HG02943 (cell line): ENCODE results near the gene RND2.
"Not testable (repeated sequence)": the region's sequence is repeated elsewhere in the genome, so short reads cannot be mapped to it uniquely, and the experiment has no call there.

ENCODE experiments used
- ATAC-seq: cut with Tn5 transposase; IDR thresholded peaks from one replicate; pipeline ENCODE4 v1.9.1; 2021; ENCODE audit warnings: mild to moderate bottlenecking, low read depth, moderate library complexity; ENCODE audit not compliant: unreplicated experiment

The RND2 gene

DNA sequence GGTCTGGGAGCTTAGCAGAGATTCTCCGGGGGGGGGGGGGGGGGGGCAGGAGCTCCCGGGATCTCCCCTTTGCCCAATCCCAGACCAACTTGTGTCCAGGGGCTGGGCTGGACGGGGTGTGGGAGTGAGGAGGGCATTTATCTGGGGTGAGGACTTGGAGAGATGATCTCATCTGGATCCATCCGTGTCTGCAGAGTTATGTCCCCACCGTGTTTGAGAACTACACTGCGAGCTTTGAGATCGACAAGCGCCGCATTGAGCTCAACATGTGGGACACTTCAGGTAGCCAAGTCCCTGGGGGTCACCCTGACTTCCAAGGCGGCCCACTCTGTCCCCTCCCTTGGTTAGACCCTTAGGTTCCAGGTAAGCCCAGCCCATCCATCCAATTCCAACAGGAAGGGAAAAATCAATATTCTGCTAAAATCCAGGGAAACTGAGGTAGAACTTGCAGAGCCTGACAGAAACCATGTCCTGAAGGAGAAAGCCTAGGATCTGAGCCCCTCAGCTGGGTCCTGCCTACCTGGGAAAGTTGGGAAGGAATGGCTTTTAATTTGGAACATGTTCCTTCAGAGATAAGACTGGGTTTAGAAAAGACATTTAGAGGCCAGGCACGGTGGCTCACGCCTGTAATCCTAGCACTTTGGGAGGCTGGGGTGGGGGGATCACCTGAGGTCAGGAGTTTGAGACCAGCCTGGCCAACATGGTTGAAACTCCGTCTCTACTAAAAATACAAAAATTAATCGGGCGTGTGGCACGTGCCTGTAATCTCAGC, 921 bp downstream of the RND2 start:
- ATAC-seq: no peak

DNA sequence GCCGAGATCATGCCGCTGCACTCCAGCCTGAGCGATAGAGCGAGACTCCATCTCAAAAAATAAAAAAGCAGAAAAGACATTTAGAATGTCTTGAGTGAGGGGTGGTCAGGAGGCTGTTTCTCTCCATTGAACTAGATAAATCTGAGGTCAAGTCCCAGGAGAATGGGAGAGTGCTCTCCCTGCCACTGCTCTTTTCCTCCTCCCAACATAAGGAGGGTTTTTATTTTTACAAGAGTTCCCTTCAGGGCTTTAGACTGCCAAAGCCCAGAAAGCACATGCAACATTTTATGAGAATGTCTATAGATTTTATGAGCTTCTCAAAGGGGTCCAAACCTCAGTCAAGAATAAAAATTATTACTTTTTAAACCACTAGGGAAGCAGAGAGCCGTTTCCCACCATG, 1.6 kb downstream of the RND2 start:
- no peak for ATAC-seq

DNA sequence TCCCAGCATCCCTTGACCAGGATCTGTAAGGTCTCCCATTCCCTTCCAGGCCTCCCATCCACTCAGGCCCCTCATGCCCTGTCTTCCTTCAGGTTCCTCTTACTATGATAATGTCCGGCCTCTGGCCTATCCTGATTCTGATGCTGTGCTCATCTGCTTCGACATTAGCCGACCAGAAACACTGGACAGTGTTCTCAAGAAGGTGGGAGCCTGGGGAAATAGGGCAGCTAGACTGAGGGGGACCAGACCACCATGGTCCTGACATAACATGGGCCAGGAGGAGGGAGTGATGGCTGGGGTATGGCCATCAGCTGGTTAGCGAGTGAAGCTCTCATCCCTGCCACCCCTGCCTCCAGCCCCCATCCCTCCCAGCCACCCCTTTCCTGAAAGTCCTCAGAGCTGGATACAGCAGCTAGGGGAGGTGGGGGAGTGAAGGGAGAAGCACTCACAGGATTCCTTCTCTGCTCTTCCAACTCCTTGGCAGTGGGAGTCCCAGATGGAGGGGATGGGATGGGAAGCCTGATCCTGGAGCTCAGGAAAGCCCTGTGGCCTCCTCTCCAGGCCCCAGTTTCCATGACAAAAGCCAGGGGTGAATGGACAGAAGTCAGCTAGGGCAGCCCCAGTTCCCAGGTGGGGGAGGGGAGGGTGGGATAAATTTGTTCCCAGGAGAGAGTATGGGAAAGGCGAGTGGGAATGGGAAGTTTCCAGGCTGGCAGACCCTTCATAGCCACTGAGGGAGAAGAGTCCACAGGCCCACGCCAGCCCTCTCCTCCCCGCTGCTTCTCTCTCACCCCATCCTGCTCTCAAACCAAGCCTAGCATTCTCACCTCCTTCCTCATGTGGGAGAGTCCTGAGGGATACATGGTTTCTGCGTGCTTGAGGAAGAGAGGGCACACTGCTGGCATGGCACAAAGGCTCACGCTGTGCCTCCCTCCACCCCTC, 2.3 kb downstream of the RND2 start:
- no peak for ATAC-seq

DNA sequence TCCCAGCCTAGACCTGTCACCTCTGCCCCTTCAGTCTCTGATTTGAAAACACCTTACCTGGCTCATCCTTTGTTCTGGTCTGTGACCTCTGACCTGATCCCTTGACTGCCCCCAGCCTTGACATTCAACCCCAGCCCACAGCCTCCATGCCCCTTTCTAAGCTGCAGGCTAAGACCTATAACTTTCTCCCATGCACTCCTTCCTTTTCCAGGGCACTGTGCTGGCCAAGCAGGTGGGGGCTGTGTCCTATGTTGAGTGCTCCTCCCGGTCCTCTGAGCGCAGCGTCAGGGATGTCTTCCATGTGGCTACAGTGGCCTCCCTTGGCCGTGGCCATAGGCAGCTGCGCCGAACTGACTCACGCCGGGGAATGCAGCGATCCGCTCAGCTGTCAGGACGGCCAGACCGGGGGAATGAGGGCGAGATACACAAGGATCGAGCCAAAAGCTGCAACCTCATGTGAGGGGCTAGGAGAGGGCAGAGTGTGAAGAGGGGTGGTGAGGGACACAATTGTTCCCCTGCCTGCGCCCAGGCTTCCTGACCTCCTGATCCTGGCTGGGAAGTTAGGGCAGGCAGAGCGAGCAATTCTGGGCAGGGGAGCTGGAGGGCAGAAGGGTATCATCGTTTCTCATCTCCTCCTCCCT, 3.3 kb downstream of the RND2 start:
- no peak for ATAC-seq

DNA sequence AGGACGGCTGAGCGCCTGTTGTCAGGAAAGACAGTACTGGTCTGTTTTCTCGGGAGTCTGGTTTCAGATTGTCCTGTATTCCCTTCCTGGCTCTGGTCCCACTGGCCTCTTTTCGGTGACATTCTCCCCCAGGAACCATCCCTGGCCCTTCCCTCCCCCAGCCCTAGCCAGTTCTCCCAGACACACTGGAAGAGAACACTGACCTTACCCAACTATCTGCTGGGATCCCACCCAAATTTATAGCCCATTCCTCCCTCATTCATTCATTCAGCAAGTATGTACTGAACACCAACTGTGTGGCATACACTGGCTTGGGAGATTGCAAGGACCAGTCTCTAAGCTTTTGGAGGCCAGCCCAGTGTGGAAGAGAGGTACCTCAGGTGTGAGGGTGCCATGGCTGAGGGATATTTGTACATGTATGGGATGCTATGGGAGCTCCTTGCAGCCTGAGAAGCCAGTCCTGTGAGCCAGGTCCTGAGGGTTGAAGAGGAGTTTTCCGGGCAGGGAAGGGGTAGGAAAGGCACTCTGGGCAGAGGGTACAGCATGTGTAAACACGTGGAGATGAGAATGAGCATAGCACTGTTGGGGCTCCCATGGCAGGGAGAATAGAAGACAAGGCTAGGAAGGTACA, 5.2 kb downstream of the RND2 start:
- ATAC-seq: no peak

DNA sequence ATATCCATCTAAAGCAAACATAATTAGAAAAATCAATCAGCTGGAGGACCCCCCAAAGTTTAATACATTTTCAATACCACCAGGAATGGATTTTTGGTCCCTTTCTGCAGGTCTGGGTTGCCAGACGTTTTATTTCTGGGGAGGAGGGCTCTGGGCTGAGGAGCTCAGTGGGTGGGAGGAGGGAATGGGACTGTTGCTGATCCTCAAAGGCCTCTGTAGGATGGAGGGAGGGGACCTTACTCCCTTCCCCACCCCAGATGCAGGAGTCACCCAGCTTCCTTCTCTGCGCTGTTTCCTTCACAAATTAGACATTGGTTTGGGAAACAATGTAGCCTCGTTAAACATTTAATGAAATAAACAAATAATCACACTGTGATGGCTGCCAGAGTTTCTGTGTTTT, 6.6 kb downstream of the RND2 start:
- no peak for ATAC-seq

DNA sequence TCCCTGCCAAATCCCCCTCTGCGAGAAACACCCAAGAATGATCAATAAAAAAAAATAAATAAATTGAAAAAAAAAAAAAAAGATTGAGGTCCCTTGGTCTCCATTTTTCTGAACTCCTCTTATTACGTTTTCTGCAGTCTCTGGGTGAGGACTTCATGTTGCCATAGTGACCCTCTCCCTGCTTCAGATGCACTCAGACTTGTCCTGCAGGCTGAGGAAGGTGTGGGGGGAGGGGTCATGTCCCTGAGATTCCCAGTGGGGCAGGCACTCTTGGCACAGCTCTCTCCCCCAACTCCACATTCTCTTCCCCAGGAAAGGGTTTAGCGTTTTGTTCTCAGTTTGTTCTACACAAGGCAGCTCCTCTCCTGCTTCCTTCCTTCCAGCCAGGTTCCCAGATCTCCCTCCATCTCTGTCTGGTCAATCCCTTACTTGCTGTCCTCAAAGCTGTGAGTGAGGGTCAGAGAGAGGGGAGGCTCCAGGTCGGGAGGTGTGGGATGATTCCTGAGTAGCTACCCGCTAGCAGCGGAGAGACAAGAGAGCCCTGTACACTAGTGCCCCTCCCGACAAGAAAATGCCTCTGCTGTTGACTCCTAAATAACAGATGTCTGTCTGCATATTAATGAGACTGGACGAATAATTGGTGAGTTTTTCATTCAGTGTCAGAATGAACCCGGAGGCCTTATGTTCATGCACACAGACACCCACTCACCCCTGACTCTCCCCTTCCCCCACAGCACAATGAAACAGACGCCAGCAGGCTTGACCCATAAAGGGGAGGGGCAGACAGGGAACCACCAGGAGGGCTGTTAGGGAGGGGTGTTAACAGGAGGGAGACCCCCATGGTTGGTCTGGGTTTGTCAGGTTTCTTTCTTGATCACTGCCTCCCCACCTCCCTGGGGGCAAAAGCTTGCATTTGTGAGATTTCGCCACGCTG, 9.2 kb downstream of the RND2 start:
- no peak for ATAC-seq

DNA sequence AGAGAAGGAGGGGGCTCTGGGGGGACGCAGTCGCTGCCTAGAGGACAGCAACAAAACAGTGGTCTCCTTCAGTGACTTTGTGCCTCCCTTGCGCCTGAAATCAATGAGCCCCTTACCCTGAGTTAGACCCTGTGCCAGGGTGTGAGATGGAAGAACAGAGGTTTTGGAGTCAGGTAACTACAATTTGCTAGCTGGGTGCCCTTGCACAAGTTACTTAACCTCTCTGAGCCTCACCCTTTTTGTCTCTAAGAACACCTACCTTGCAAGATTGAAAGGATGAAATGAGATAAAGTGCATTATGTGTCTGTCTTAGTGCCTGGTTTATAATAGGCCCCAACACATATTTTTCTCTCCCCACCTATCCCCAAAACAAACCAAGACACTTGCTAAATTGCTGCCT, 9.9 kb downstream of the RND2 start:
- ATAC-seq: no peak

DNA sequence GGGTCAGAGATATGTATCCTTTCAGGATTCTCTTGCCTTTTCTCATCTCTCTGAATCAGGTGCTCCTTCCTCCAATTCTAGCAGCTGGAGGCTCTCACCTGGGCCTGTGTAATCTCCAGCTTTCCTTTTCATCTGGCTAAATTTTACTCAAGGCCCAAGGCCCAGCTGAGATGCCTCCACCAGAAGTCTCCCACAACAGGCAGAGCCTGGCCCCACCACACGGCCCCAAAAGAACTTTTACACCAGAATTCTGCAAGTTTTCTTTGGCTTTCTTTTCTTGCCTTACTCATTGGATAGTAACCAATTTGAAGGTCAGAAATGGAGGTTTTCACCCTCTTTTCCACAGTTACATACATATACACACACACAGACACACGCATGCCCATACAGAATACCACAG, 14.6 kb downstream of the RND2 start:
- no peak for ATAC-seq

DNA sequence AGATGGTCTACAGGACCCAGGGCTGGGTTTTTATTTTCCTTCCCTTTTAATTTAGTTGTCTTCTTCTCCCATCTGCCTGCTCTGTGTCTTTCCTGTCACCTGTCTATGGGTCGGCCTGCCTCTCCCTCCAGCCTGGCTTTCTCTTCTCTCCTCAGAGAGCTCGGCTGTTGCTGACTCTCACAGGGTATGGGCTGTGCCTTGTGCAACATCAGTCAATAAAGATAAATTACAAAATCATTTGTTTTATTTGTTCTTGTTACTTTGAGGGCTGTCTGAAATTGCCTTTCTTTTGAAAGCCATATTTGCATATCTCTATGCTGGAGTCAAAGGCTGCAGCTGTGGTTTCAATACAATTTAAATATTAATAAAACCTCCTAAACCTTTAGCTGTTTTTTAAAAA, 15.6 kb downstream of the RND2 start:
- ATAC-seq: no peak

DNA sequence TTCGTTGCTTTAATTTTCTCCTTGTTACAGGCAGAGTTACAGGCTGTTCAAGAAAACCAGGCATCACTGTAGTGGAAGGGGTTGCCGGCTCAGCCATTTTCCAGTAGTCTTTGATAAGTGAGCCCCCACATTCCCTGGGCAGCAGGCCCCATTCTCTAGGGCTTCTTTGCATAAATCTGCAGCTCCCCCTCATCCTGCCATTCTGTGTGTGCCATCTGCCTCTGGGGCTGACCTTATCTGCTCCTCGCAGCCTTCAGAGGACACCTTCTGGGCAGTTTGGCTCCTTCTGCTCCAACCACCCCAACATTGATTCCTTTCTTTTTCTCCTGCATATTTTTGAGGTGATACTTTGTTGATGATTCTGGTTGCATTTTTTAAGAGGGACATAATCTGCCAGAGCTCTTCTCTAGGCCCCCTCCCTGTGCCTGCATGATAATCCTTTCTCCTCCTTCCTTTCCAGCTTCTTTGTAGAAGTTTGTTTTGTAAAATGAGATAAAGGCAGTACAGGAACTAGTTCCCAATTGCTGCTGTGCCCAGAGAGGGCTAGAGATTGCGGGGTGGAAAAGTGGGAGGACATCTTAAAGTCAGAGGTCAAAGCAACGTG, 17.1 kb downstream of the RND2 start:
- ATAC-seq: no peak

DNA sequence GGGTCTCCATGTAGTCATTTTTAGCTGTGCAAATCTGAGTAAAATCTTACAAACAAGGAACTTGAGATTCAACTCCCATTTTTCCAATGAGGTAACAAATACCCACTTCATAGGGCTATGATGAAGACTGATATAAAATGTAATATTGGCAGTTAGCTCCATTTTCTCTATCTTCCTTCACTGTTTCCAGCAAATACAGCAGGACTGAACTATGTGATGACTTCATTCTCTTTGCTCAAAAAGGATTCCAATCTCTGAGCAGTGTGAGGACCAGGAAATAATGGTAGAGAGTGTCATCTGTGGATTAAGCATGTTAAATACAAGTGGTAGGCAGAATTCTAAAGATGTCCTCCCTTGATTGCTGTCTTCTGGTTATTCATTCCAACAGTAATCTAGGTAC, 18.3 kb downstream of the RND2 start:
- ATAC-seq: no peak

DNA sequence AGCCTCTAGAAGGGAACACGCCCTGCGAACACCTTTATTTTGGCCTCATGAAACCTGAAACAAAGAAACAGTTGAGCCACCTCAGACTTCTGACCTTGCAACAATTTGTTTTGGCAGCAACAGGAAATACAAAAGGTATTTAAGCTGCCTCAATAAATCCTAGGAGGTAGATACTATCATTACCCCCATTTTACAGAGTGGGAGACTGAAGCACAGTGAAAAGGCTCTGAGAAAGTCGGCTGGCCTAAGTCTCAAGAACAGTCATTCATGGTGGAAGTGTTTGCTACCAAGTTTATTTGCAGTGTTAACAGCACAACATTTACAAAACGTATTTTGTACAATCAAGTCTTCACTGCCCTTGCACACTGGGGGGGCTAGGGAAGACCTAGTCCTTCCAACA, 19.0 kb downstream of the RND2 start:
- no peak for ATAC-seq

DNA sequence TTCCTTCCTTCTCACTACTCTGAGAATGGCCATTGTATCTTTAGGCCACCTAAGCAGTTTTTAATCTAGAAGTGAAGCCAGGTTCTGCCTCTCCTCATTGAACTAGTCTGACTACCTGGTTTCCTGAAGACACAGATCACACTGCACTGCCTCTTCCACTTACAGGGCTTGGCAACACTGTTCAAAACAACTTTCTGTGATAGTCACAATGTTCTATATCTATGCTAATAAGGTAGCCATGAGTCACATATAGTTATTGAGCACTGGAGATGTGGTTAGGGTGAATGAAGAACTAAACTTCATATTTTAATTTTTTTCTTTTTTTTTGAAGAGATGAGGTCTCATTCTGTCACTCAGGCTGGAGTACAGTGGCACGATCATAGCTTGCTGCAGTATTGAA, 26.9 kb downstream of the RND2 start:
- no peak for ATAC-seq

DNA sequence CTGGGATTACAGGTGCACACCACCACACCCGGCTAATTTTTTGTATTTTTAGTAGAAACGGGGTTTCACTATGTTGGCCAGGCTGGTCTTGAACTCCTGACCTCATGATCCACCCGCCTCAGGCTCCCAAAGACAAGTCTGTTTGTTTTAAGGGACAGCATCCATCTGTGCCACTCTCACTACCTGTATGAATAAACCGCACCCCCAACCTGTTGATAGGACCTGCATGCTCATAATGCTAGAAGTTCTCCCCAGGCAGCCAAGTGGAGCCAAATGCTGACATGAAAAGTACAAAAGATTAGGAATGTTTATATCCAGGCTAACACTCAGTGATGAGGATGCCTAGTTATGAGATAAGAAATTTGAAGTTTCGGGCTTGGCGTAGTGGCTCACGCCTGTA, 28.0 kb downstream of the RND2 start:
- ATAC-seq: not testable (repeated sequence)

DNA sequence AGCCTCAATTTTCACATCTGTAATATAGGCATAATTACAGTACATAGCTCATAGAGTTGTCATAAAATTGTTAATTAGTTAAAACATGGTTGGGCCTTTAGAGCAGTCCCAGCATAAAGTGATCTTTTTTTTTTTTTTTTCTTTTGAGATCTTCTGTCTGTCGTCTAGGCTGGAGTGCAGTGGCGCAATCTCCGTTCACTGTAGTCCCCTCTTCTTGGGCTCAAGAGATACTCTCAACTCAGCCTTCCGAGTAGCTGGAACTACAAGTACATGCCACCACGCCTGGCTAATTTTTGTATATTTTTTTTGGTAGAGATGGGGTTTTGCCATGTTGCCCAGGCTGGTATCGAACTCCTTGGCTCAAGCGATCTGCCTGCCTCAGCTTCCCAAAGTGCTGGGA, 31.0 kb downstream of the RND2 start:
- no peak for ATAC-seq

DNA sequence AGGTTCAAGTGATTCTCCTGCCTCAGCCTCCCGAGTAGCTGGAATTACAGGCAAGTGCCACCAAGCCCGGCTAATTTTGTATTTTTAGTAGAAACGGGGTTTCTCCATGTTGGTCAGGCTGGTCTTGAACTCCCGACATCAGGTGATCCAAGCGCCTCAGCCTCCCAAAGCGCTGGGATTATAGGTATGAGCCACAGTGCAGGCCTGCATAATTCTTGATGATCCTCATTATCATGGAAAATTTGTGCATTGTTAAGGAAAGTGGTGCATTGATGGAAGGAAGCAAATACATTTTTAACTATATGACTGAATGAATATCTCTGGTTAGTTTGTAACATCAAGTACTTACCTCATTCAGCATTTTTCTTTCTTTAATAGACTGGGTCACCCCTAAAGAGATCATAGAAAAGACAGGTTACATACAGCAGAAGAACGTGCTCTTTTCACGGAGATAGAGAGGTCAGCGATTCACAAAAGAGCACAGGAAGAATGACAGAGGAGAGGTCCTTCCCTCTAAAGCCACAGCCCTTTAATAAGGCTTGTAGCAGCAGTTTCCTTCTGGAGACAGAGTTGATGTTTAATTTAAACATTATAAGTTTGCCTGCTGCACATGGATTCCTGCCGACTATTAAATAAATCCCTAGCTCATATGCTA, 38.1 kb downstream of the RND2 start:
- ATAC-seq: no peak

DNA sequence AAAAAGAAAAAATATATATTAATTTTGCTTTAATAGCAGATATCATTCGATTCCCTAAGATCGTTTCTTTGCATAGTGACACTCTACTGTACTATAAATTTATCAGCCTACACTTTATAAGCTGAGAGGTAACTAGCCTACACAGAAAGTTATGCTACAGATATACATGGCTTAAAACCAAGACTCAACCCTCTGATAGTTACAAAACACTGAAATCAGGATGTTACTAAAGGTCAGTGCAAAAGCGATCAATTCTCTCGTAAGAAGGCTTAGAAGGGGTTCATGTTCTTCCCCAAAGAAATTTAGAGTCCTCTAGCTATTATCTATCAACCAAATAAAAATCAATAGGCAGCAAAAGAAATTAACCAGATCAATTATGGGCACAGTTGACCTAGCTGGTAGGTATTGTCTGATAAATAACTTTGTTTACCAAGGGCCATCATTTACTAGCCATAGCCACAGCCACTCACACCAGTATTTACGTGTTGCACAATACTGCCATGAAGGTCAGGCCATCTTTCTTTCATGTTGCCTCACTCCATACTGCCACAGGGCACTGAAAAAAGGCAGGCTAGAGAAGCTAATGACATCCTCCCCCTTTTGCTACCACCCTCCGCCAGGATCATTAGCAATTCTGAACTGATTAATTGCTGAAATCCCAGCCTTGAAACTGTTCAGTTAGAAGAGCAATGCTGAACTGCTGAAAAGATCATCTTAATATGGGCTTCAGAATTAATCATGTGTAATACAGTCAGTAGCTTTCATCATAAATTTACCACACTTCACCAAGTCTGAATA, 43.7 kb downstream of the RND2 start:
- ATAC-seq: no peak
